IMR-90 (cell line): ENCODE results near the gene SERP2. TPM values are rescaled to one million over a fixed set of nuclear protein-coding genes. Genes with fewer than 3 reads are reported as not detected.

Experiments used
- ATAC-seq: fragments of 200-7000 bp; cut with Tn5 transposase; 2 replicates; pipeline ENCODE4 v1.9.1; 2020; ENCODE audit warnings: low read depth, mild to moderate bottlenecking, moderate library complexity
- BruUV-seq: library from RNA; stranded (reverse); fragments of 400-500 nt; replicated peaks from 2 replicates; lab custom pipeline; 2021; lab: Mats Ljungman, UMichigan
- CTCF ChIA-PET: fragments of 300-600 bp; formaldehyde crosslinking; extraction: SDS; loops from one replicate; lab custom pipeline; 2021; ENCODE audit warnings: antibody characterized with exemption; lab: Yijun Ruan, JAX
- POLR2A ChIA-PET: fragments of 300-600 bp; sonication (Branson Sonifier 250); formaldehyde crosslinking; loops from one replicate; lab custom pipeline; 2022; ENCODE audit warnings: antibody characterized with exemption; ENCODE audit not compliant: unreplicated experiment; lab: Charles Lee
- DNase-seq: peaks from one replicate; pipeline ENCODE4 v3.0.0; 2013
- H2AFZ ChIP-seq: replicated peaks from 2 replicates; pipeline ENCODE3; 2013; ENCODE audit warnings: low read length, mild to moderate bottlenecking; ENCODE audit not compliant: poor library complexity
- H2AK5ac ChIP-seq: 2 replicates; pipeline ENCODE4 v1.6.1; 2013; ENCODE audit warnings: low read depth, low read length, inconsistent platforms
- H2AK9ac ChIP-seq: replicated peaks from 2 replicates; pipeline ENCODE3; 2013; ENCODE audit warnings: mild to moderate bottlenecking, low read depth, low read length, moderate library complexity; ENCODE audit not compliant: poor library complexity
- H2BK120ac ChIP-seq: 2 replicates; pipeline ENCODE4 v1.6.1; 2013; ENCODE audit warnings: low read depth, low read length, inconsistent platforms
- H2BK15ac ChIP-seq: 3 replicates; pipeline ENCODE4 v1.6.1; 2013; ENCODE audit warnings: low read depth, low read length, inconsistent platforms
- H2BK20ac ChIP-seq: 2 replicates; pipeline ENCODE4 v1.6.1; 2013; ENCODE audit warnings: low read depth, mild to moderate bottlenecking, inconsistent platforms, low read length, moderate library complexity
- H2BK5ac ChIP-seq: 2 replicates; pipeline ENCODE4 v1.6.1; 2013; ENCODE audit warnings: mild to moderate bottlenecking, low read depth, low read length, inconsistent platforms; ENCODE audit not compliant: poor library complexity, severe bottlenecking
- H3K14ac ChIP-seq: replicated peaks from 2 replicates; pipeline ENCODE4 v1.6.1; 2013; ENCODE audit warnings: low read depth, low read length, inconsistent platforms
- H3K18ac ChIP-seq: 2 replicates; pipeline ENCODE4 v1.6.1; 2013; ENCODE audit warnings: low read depth, low read length, control low read depth
- H3K23ac ChIP-seq: 2 replicates; pipeline ENCODE4 v1.6.1; 2013; ENCODE audit warnings: low read depth, low read length, inconsistent platforms
- H3K27ac ChIP-seq: 2 replicates; pipeline ENCODE4 v1.5.1; 2013; ENCODE audit warnings: mild to moderate bottlenecking, control low read depth, low read length; ENCODE audit not compliant: insufficient read depth
- H3K27me3 ChIP-seq: 2 replicates; pipeline ENCODE4 v1.6.1; 2013; ENCODE audit warnings: low read length; ENCODE audit not compliant: control insufficient read depth, insufficient read depth
- H3K36me3 ChIP-seq: 2 replicates; pipeline ENCODE4 v1.6.1; 2013; ENCODE audit warnings: low read length, mixed read lengths; ENCODE audit not compliant: control insufficient read depth, insufficient read depth
- H3K4ac ChIP-seq: 2 replicates; pipeline ENCODE4 v1.6.1; 2013; ENCODE audit warnings: low read depth, low read length, inconsistent platforms
- H3K4me1 ChIP-seq: 2 replicates; pipeline ENCODE4 v1.6.1; 2013; ENCODE audit warnings: low read length, mixed read lengths; ENCODE audit not compliant: control insufficient read depth, insufficient read depth
- H3K4me2 ChIP-seq: 2 replicates; pipeline ENCODE4 v1.6.1; 2013; ENCODE audit warnings: low read depth, mild to moderate bottlenecking, control low read depth, low read length, moderate library complexity
- H3K4me3 ChIP-seq: 2 replicates; pipeline ENCODE4 v1.5.1; 2013; ENCODE audit warnings: low read depth, mild to moderate bottlenecking, control low read depth, low read length, moderate library complexity; ENCODE audit not compliant: insufficient read depth
- H3K56ac ChIP-seq: 2 replicates; pipeline ENCODE4 v1.6.1; 2013; ENCODE audit warnings: low read length, inconsistent platforms; ENCODE audit not compliant: insufficient read depth; ENCODE audit errors: extremely low read depth
- H3K79me1 ChIP-seq, 2 experiments: 2 replicates each; pipeline ENCODE4 v1.6.1; 2013; ENCODE audit warnings: low read length in 2 of 2, inconsistent platforms in 1 of 2, low read depth in 1 of 2
- H3K9ac ChIP-seq: 2 replicates; pipeline ENCODE4 v1.6.1; 2013; ENCODE audit warnings: low read depth, low read length, control low read depth
- H3K9me1 ChIP-seq: 2 replicates; pipeline ENCODE4 v1.6.1; 2013; ENCODE audit warnings: low read length, inconsistent platforms; ENCODE audit not compliant: insufficient read depth
- H3K9me3 ChIP-seq: 2 replicates; pipeline ENCODE4 v1.6.1; 2013; ENCODE audit warnings: low read length; ENCODE audit not compliant: control insufficient read depth, insufficient read depth
- H4K20me1 ChIP-seq: 2 replicates; pipeline ENCODE4 v1.6.1; 2013; ENCODE audit warnings: low read length, inconsistent platforms; ENCODE audit not compliant: insufficient read depth
- H4K5ac ChIP-seq: 2 replicates; pipeline ENCODE4 v1.6.1; 2013; ENCODE audit warnings: mild to moderate bottlenecking, low read depth, low read length, control low read depth
- H4K8ac ChIP-seq, 2 experiments: 2 replicates each; pipeline ENCODE4 v1.6.1; 2013; ENCODE audit warnings: low read depth in 2 of 2, low read length in 2 of 2, control low read depth in 1 of 2, inconsistent platforms in 1 of 2
- H4K91ac ChIP-seq: 2 replicates; pipeline ENCODE4 v1.6.1; 2013; ENCODE audit warnings: low read depth, low read length, inconsistent platforms; ENCODE audit not compliant: insufficient read depth
- BHLHE40 ChIP-seq: fragments of 150-350 bp; IDR thresholded peaks from 2 replicates; pipeline ENCODE4 v1.6.1; 2016; ENCODE audit warnings: mild to moderate bottlenecking, low read depth, low read length
- CEBPB ChIP-seq: IDR thresholded peaks from 2 replicates; pipeline ENCODE4 v1.6.1; 2012; ENCODE audit warnings: low read depth, low read length, improper control_type of control experiment
- CHD1 ChIP-seq: IDR thresholded peaks from 2 replicates; pipeline ENCODE4 v1.6.1; 2012; ENCODE audit warnings: low read depth, low read length, improper control_type of control experiment
- CTCF ChIP-seq: conservative IDR thresholded peaks from 2 replicates; pipeline ENCODE4 v1.5.1; 2012; ENCODE audit warnings: mild to moderate bottlenecking, low read depth, low read length, improper control_type of control experiment
- FOS ChIP-seq: fragments of 150-350 bp; IDR thresholded peaks from 2 replicates; pipeline ENCODE4 v1.6.1; 2016; ENCODE audit warnings: low read depth, low read length
- MAFK ChIP-seq: IDR thresholded peaks from 2 replicates; pipeline ENCODE4 v1.6.1; 2012; ENCODE audit warnings: low read depth, low read length, improper control_type of control experiment
- MAZ ChIP-seq: IDR thresholded peaks from 2 replicates; pipeline ENCODE4 v1.6.1; 2012; ENCODE audit warnings: low read depth, mild to moderate bottlenecking, low read length, improper control_type of control experiment, moderate library complexity, borderline replicate concordance
- NFE2L2 ChIP-seq: fragments of 150-350 bp; IDR thresholded peaks from 2 replicates; pipeline ENCODE4 v1.6.1; 2016; ENCODE audit warnings: low read depth, mild to moderate bottlenecking, low read length
- RAD21 ChIP-seq: IDR thresholded peaks from 2 replicates; pipeline ENCODE4 v1.6.1; 2012; ENCODE audit warnings: low read length, improper control_type of control experiment
- RCOR1 ChIP-seq: IDR thresholded peaks from 2 replicates; pipeline ENCODE4 v1.6.1; 2012; ENCODE audit warnings: mild to moderate bottlenecking, low read length, improper control_type of control experiment; ENCODE audit not compliant: insufficient replicate concordance
- RFX5 ChIP-seq: IDR thresholded peaks from 2 replicates; pipeline ENCODE4 v1.8.0; 2012; ENCODE audit warnings: low read depth, mild to moderate bottlenecking, low read length, moderate library complexity
- SMC3 ChIP-seq: fragments of 150-350 bp; IDR thresholded peaks from 2 replicates; pipeline ENCODE4 v1.6.1; 2016; ENCODE audit warnings: low read depth, mild to moderate bottlenecking, antibody characterized with exemption, low read length, moderate library complexity
- USF2 ChIP-seq: fragments of 150-350 bp; IDR thresholded peaks from 2 replicates; pipeline ENCODE4 v1.6.1; 2017; ENCODE audit warnings: mild to moderate bottlenecking, antibody characterized with exemption, low read length, low read depth
- WGBS, 2 experiments: methylation state at CpG; one replicate each; pipeline versions ENCODE4 v1.1.5 to v1.1.7; 2013; ENCODE audit warnings: missing lambda C conversion rate in 2 of 2; ENCODE audit not compliant: insufficient read length in 1 of 2; ENCODE audit errors: extremely low coverage in 2 of 2; 5-methylcytosine and 5-hydroxymethylcytosine counted together
- dilution Hi-C: fragments of 300-500 bp; cut with HindIII; formaldehyde crosslinking; loops from one replicate; pipeline ENCODE4 v1.14.3; 2018; ENCODE audit warnings: low sequenced_read_pairs; ENCODE audit not compliant: unreplicated experiment
- in situ Hi-C: fragments of 300-500 bp; cut with MboI; formaldehyde crosslinking; loops from 3 replicates; pipeline ENCODE4 v1.14.3; 2019; ENCODE audit warnings: low sequenced_read_pairs, inconsistent platforms, mixed read lengths
- intact Hi-C: fragments of 100-400 bp; cut with micrococcal nuclease; formaldehyde crosslinking; loops from 2 replicates; pipeline ENCODE4 v1.10.0; 2022
- polyA plus RNA-seq, 3 experiments: library from polyadenylated mRNA; depleted of rRNA; stranded (reverse); fragments of >200 nt; gene quantifications; 2 replicates each; pipeline ENCODE4 v1.2.3, GENCODE V29; 2012; ENCODE audit warnings: low replicate concordance in 1 of 3
- total RNA-seq: library from RNA; depleted of rRNA; stranded (reverse); fragments of >200 nt; gene quantifications from 2 replicates; pipeline ENCODE4 v1.2.3, GENCODE V29; 2012

The SERP2 gene
- total and polyA plus RNA-seq, 2 of the 4 experiments (the other 2 are of a cell fraction) = 0.54 to 1.4 TPM

DNA sequence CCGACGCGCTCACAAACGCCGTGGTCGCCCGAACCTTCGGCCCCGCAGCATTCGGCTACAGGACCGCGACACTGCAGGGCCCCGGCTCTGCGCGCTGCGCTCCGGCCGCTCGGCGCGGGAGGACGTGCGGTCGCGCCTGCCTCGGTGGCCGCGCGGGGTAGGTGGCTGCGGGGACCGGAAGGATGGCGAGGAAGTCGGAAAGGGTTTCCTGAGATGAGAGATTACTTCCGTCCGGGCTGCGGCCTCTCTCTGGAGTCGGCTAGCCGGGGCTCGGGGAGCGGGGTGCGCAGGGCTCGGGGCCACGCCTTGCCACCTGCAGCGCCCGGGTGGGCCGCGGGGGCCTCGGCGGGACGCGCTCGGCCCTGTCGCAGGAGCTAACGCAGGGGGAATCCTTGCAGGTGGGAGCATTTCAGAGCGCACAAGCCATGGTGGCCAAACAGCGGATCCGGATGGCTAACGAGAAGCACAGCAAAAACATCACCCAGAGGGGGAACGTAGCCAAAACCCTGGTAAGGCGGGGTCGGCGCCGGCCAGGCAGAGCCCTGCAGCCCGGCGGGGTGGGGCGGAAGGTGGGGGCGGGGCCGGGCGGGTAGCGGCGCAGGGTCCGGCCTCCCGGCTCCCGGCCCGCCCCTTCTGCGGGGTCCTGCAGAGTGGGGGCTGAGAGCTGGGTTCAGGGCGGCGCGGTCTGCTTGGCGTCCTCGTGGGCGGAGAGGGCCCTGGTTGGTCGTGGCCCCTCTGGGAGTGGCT lies at the start of gene SERP2 (continued):
- TF ChIP-seq CTCF (no peak), MAZ (no peak), MAFK (no peak)

GRCh38 chr13:44326961-44327360 lies 46.7 kb upstream of the SERP2 start:
- Histone ChIP-seq H3K4me2 (no peak overlapping the region), H4K8ac (0 out of 4 replicates have a peak overlapping the region, but pooled peaks of 1 of the 2 experiments have one; percentile 20), H2BK120ac (no peak overlapping the region; the same call in 1 of the 2 replicates), H3K27ac (no peak overlapping the region), H2AK5ac (no peak overlapping the region), H2BK20ac (no peak overlapping the region), H3K27me3 (no peaks in the 10 kb centered on the region; the same call in 1 of the 2 replicates), H3K18ac (no peak overlapping the region), H3K4me3 (no peak overlapping the region), H3K36me3 (no peaks in the 10 kb centered on the region), H2BK5ac (no peak overlapping the region), H3K9me1 (0 out of 2 replicates have a peak, but pooled peaks cover 6% of the 10 kb centered on the region), H3K9ac (no peak overlapping the region), H4K91ac (no peak overlapping the region), H3K4me1 (no peaks in the 10 kb centered on the region; the same call in 1 of the 2 replicates), H2BK15ac (no peak overlapping the region), H4K5ac (no peak overlapping the region), H2AFZ (no peak overlapping the region), H3K14ac (no peak overlapping the region), H3K56ac (no peak overlapping the region), H4K20me1 (no peaks in the 10 kb centered on the region), H3K79me1 (no peaks in the 10 kb centered on the region), H3K4ac (no peak overlapping the region), H3K23ac (no peak overlapping the region), H3K9me3 (no peaks in the 10 kb centered on the region), H2AK9ac (peak overlapping the region; percentile 33)
- DNase-seq (no peak), ATAC-seq (no peak)
- dilution Hi-C loops = no loop called here
- POLR2A ChIA-PET = no interaction called here
- 86% methylated on average over 1 of the region's 2 CpGs; no CpG with 5 or more reads in 1 of the 2 experiments for WGBS, 2 experiments
- no TSS peak for BruUV-seq
- intact Hi-C loops = no loop called here
- CTCF ChIA-PET = no interaction called here
- in situ Hi-C loops = no loop called here
- no peak for TF ChIP-seq FOS
- TF ChIP-seq MAFK = no peak
- TF ChIP-seq NFE2L2 = no peak
- TF ChIP-seq RCOR1 = no peak
- TF ChIP-seq USF2 = no peak
- no peak for TF ChIP-seq SMC3
- no peak for TF ChIP-seq MAZ
- no peak for TF ChIP-seq CHD1
- TF ChIP-seq CEBPB = no peak
- TF ChIP-seq BHLHE40 = no peak
- no peak for TF ChIP-seq RAD21
- no peak for TF ChIP-seq RFX5
